ENCODE results near the gene PIP4K2B. TPM values are rescaled to one million over a fixed set of nuclear protein-coding genes. Genes with fewer than 3 reads are reported as not detected.

Gene PIP4K2B
- total RNA-seq, 4 donors from 2014 or later, result 29.3 to 72.0 (median 51.1) TPM

- TF ChIP-seq CTCF (IDR thresholded peaks at IDR 0.05; ENCODE audit: low read depth), result no peak
Observed at GRCh38 chr17:38768417-38768816, 30.9 kb downstream of the PIP4K2B start.

GRCh38 chr17:38766341-38766740, 33.0 kb downstream of the PIP4K2B start:
- TF ChIP-seq CTCF (IDR thresholded peaks at IDR 0.05; ENCODE audit: low read depth), result no peak

- TF ChIP-seq CTCF (IDR thresholded peaks at IDR 0.05; ENCODE audit: low read depth), result no peak
Observed at GRCh38 chr17:38762231-38762630, 37.1 kb downstream of the PIP4K2B start.

GRCh38 chr17:38761612-38762011, 37.7 kb downstream of the PIP4K2B start:
- TF ChIP-seq CTCF (IDR thresholded peaks at IDR 0.05; ENCODE audit: low read depth), result no peak

- TF ChIP-seq CTCF (IDR thresholded peaks at IDR 0.05; ENCODE audit: low read depth), result no peak
Observed at GRCh38 chr17:38753071-38753506, 46.3 kb downstream of the PIP4K2B start.

GRCh38 chr17:38752308-38753070, 46.9 kb downstream of the PIP4K2B start, which contains the start of gene PSMB3:
Gene PSMB3 (plus strand): TSS chr17:38752741. CDS start chr17:38752827, 86 bp downstream.
- no peak for TF ChIP-seq CTCF (IDR thresholded peaks at IDR 0.05; ENCODE audit: low read depth)

GRCh38 chr17:38751808-38752307, 47.5 kb downstream of the PIP4K2B start:
- TF ChIP-seq CTCF (IDR thresholded peaks at IDR 0.05; ENCODE audit: low read depth), result no peak

Data from subcutaneous adipose tissue (tissue), 4 donors.